Rectal smooth muscle tissue (tissue), 1 donor: Measurements from ENCODE around the gene KANSL1.
"Not testable (repeated sequence)": the region's sequence is repeated elsewhere in the genome, so short reads cannot be mapped to it uniquely, and the experiment has no call there.

Experiments used
- H3K27ac ChIP-seq: one replicate; pipeline ENCODE4 v1.7.0; 2013; ENCODE audit warnings: low read depth, low read length, inconsistent platforms
- H3K27me3 ChIP-seq: one replicate; pipeline ENCODE4 v1.7.0; 2013; ENCODE audit warnings: low read length; ENCODE audit not compliant: control insufficient read depth, insufficient read depth
- H3K36me3 ChIP-seq: one replicate; pipeline ENCODE4 v1.7.0; 2013; ENCODE audit warnings: low read length; ENCODE audit not compliant: control insufficient read depth, insufficient read depth
- H3K4me1 ChIP-seq: one replicate; pipeline ENCODE4 v1.7.0; 2013; ENCODE audit warnings: low read length; ENCODE audit not compliant: control insufficient read depth, insufficient read depth
- H3K4me3 ChIP-seq: one replicate; pipeline ENCODE4 v1.7.0; 2013; ENCODE audit warnings: low read length
- H3K9ac ChIP-seq: one replicate; pipeline ENCODE4 v1.7.0; 2013; ENCODE audit warnings: low read length

Gene KANSL1

GRCh38 chr17:46029627-46030026 is 163.6 kb downstream of the KANSL1 start:
- Histone ChIP-seq H3K4me3 (no peak overlapping the region), H3K27ac (no peak overlapping the region), H3K9ac (no peak overlapping the region), H3K4me1 (no peaks in the 10 kb centered on the region), H3K36me3 (peaks cover 47% of the 10 kb centered on the region), H3K27me3 (no peaks in the 10 kb centered on the region)

- no peaks in the 10 kb centered on the region for H3K4me1 ChIP-seq
- no peak overlapping the region for H3K9ac ChIP-seq
- H3K27ac ChIP-seq = no peak overlapping the region
- no peak overlapping the region for H3K4me3 ChIP-seq
- H3K36me3 ChIP-seq = peaks cover 47% of the 10 kb centered on the region
- no peaks in the 10 kb centered on the region for H3K27me3 ChIP-seq
These were observed 164.2 kb downstream of the KANSL1 start for GRCh38 chr17:46028981-46029565.

- H3K4me3 ChIP-seq = no peak overlapping the region
- H3K4me1 ChIP-seq = no peaks in the 10 kb centered on the region
- peaks cover 40% of the 10 kb centered on the region for H3K36me3 ChIP-seq
- no peak overlapping the region for H3K27ac ChIP-seq
- H3K9ac ChIP-seq = no peak overlapping the region
- H3K27me3 ChIP-seq = no peaks in the 10 kb centered on the region
These were observed 164.9 kb downstream of the KANSL1 start for GRCh38 chr17:46028374-46028773.

- no peaks in the 10 kb centered on the region for H3K27me3 ChIP-seq
- peaks cover 36% of the 10 kb centered on the region for H3K36me3 ChIP-seq
- no peak overlapping the region for H3K4me3 ChIP-seq
- H3K9ac ChIP-seq = no peak overlapping the region
- H3K4me1 ChIP-seq = no peaks in the 10 kb centered on the region
- H3K27ac ChIP-seq = no peak overlapping the region
These were observed 165.3 kb downstream of the KANSL1 start for GRCh38 chr17:46027976-46028325.

GRCh38 chr17:46027048-46027975 is 165.9 kb downstream of the KANSL1 start:
- no peak overlapping the region for H3K4me3 ChIP-seq
- H3K9ac ChIP-seq = no peak overlapping the region
- no peaks in the 10 kb centered on the region for H3K4me1 ChIP-seq

GRCh38 chr17:46026166-46027047 is 166.8 kb downstream of the KANSL1 start:
- Histone ChIP-seq H3K9ac (no peak overlapping the region), H3K36me3 (peaks cover 25% of the 10 kb centered on the region), H3K27ac (peak overlapping the region; percentile 1), H3K4me3 (no peak overlapping the region), H3K27me3 (no peaks in the 10 kb centered on the region), H3K4me1 (no peaks in the 10 kb centered on the region)

More at GRCh38 chr17:46027048-46027975, 165.9 kb downstream of the KANSL1 start:
- no peak overlapping the region for H3K27ac ChIP-seq
- H3K27me3 ChIP-seq = no peaks in the 10 kb centered on the region
- peaks cover 34% of the 10 kb centered on the region for H3K36me3 ChIP-seq

- Histone ChIP-seq H3K4me1 (no peaks in the 10 kb centered on the region), H3K27me3 (no peaks in the 10 kb centered on the region), H3K9ac (no peak overlapping the region), H3K27ac (peak overlapping the region; percentile 1), H3K4me3 (no peak overlapping the region), H3K36me3 (peaks cover 18% of the 10 kb centered on the region)
These were observed 167.6 kb downstream of the KANSL1 start for GRCh38 chr17:46025510-46026165.

- no peak overlapping the region for H3K9ac ChIP-seq
- no peak overlapping the region for H3K4me3 ChIP-seq
- H3K27me3 ChIP-seq = no peaks in the 10 kb centered on the region
- no peaks in the 10 kb centered on the region for H3K4me1 ChIP-seq
- H3K36me3 ChIP-seq = peaks cover 13% of the 10 kb centered on the region
- H3K27ac ChIP-seq = no peak overlapping the region
These were observed 168.2 kb downstream of the KANSL1 start for GRCh38 chr17:46025060-46025459.

- peaks cover 13% of the 10 kb centered on the region for H3K36me3 ChIP-seq
- no peaks in the 10 kb centered on the region for H3K27me3 ChIP-seq
- H3K9ac ChIP-seq = no peak overlapping the region
- H3K27ac ChIP-seq = no peak overlapping the region
- H3K4me3 ChIP-seq = no peak overlapping the region
- H3K4me1 ChIP-seq = no peaks in the 10 kb centered on the region
These were observed 168.6 kb downstream of the KANSL1 start for GRCh38 chr17:46024590-46024989.

GRCh38 chr17:46023783-46024388 is 169.3 kb downstream of the KANSL1 start:
- H3K27me3 ChIP-seq = no peaks in the 10 kb centered on the region
- H3K4me1 ChIP-seq = no peaks in the 10 kb centered on the region
- no peak overlapping the region for H3K4me3 ChIP-seq
- H3K36me3 ChIP-seq = peaks cover 10% of the 10 kb centered on the region
- H3K9ac ChIP-seq = no peak overlapping the region
- H3K27ac ChIP-seq = no peak overlapping the region

- H3K36me3 ChIP-seq, H3K4me1 ChIP-seq, H3K27me3 ChIP-seq, H3K27ac ChIP-seq, H3K4me3 ChIP-seq, H3K9ac ChIP-seq: not testable (repeated sequence)
These were observed 169.9 kb downstream of the KANSL1 start for GRCh38 chr17:46023366-46023765.
